DND-41 (cell line): ENCODE data around the gene OPRD1.

Source experiments
- ATAC-seq: fragments of 200-7000 bp; cut with Tn5 transposase; 3 replicates; pipeline ENCODE4 v1.9.1; 2021; ENCODE audit warnings: low read depth; ENCODE audit not compliant: insufficient read depth
- DNase-seq: peaks from one replicate; pipeline ENCODE4 v3.0.0-alpha.2; 2020
- H2AFZ ChIP-seq: 2 replicates; pipeline ENCODE4 v1.6.0; 2012; ENCODE audit warnings: low read depth, low read length
- H3K27ac ChIP-seq: 2 replicates; pipeline ENCODE4 v1.5.1; 2012; ENCODE audit warnings: low read length, inconsistent platforms
- H3K27me3 ChIP-seq: fragments of 200-600 bp; sonication (generic); 2 replicates; pipeline ENCODE4 v1.6.0; 2012; ENCODE audit warnings: low read length, mild to moderate bottlenecking, inconsistent platforms; ENCODE audit not compliant: insufficient read depth, poor library complexity
- H3K36me3 ChIP-seq: 2 replicates; pipeline ENCODE4 v1.5.1; 2012; ENCODE audit warnings: low read length, inconsistent platforms; ENCODE audit not compliant: insufficient read depth
- H3K4me1 ChIP-seq: 2 replicates; pipeline ENCODE4 v1.5.1; 2012; ENCODE audit warnings: mild to moderate bottlenecking, low read length; ENCODE audit not compliant: insufficient read depth
- H3K4me2 ChIP-seq: 2 replicates; pipeline ENCODE4 v1.6.0; 2012; ENCODE audit warnings: mild to moderate bottlenecking, moderate library complexity, low read length, inconsistent platforms; ENCODE audit not compliant: insufficient read depth
- H3K4me3 ChIP-seq, 2 experiments: fragments of 200-600 bp in 1 of 2; shearing (Covaris generic) in 1 of 2; 2 replicates each; pipeline ENCODE4 v1.5.1; 2012 to 2016; ENCODE audit warnings: inconsistent platforms in 2 of 2, low read length in 2 of 2, mild to moderate bottlenecking in 2 of 2, low read depth in 1 of 2, moderate library complexity in 1 of 2
- H3K79me2 ChIP-seq: 2 replicates; pipeline ENCODE4 v1.6.0; 2012; ENCODE audit warnings: low read length, inconsistent platforms; ENCODE audit not compliant: insufficient read depth
- H3K9ac ChIP-seq: 2 replicates; pipeline ENCODE4 v1.6.0; 2012; ENCODE audit warnings: low read depth, mild to moderate bottlenecking, inconsistent platforms, low read length, moderate library complexity
- H3K9me3 ChIP-seq: 2 replicates; pipeline ENCODE4 v1.5.1; 2012; ENCODE audit warnings: low read length, moderate library complexity, mild to moderate bottlenecking, inconsistent platforms; ENCODE audit not compliant: insufficient read depth, severe bottlenecking
- H4K20me1 ChIP-seq: 2 replicates; pipeline ENCODE4 v1.6.0; 2012; ENCODE audit warnings: low read length; ENCODE audit not compliant: insufficient read depth
- EZH2 ChIP-seq: IDR thresholded peaks from 3 replicates; pipeline ENCODE4 v1.6.1; 2012; ENCODE audit warnings: borderline replicate concordance, low read depth, mild to moderate bottlenecking, moderate library complexity, low read length, inconsistent platforms; ENCODE audit not compliant: severe bottlenecking
- TF ChIP-seq, protein P1 (sequence below): IDR thresholded peaks from 2 replicates; pipeline ENCODE4 v1.5.1; 2012; ENCODE audit warnings: borderline replicate concordance, low read length, moderate library complexity, mild to moderate bottlenecking; ENCODE audit not compliant: poor library complexity, severe bottlenecking; ENCODE audit errors: extremely low read depth

OPRD1 gene

DNA sequence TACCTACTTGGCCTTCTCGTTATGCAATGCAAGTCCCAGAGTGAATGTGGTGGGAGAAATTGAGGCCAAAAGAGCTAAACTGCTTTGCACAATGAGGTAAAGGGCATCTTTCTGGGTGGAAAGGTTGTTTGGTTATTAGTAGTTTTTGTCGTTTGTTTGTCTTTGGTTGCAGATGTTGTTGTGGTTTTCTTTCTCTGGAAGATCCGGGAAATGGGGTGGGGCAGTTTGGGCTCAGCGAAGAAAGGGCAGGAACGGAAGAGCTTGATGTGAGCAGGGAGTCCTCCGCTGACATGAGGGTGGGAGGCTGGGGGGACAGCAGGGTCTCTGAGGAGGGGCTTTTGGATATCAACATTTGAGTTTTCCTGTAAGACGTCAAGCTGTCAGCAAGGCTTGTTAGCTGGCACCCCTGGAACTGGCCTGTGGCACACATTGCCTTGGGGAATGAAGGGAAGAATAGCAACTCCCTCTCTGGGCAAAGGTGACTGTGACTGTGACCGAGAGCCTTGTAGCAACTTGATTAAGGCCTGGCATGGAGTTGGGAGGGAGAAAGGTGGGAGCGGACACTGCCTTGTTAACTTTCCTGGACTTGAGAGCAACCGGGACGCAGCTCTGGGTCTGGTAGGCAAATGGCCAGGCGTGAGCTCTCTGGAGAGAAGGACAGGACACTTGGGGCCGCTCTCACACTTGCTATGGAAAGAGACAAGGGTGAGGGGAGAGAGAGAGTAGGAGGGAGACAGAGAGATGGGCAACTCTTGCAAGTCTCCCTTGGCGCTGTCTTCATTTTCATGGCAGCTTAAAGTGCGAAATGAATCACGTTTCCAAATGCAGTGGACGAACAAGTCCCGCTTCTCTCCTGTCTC lies 15.4 kb upstream of the OPRD1 start:
- peaks cover 3% of the 10 kb centered on the region for H3K27me3 ChIP-seq
- no peak overlapping the region for H2AFZ ChIP-seq
- H4K20me1 ChIP-seq: no peaks in the 10 kb centered on the region
- no peak for TF ChIP-seq EZH2
- TF ChIP-seq, protein P1, sequence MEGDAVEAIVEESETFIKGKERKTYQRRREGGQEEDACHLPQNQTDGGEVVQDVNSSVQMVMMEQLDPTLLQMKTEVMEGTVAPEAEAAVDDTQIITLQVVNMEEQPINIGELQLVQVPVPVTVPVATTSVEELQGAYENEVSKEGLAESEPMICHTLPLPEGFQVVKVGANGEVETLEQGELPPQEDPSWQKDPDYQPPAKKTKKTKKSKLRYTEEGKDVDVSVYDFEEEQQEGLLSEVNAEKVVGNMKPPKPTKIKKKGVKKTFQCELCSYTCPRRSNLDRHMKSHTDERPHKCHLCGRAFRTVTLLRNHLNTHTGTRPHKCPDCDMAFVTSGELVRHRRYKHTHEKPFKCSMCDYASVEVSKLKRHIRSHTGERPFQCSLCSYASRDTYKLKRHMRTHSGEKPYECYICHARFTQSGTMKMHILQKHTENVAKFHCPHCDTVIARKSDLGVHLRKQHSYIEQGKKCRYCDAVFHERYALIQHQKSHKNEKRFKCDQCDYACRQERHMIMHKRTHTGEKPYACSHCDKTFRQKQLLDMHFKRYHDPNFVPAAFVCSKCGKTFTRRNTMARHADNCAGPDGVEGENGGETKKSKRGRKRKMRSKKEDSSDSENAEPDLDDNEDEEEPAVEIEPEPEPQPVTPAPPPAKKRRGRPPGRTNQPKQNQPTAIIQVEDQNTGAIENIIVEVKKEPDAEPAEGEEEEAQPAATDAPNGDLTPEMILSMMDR: no peak
- no peaks in the 10 kb centered on the region for H3K4me1 ChIP-seq
- H3K9me3 ChIP-seq: no peaks in the 10 kb centered on the region
- no peak overlapping the region for H3K9ac ChIP-seq
- no peaks in the 10 kb centered on the region for H3K36me3 ChIP-seq
- H3K4me3 ChIP-seq: no peak overlapping the region
- H3K79me2 ChIP-seq: no peaks in the 10 kb centered on the region
- H3K27ac ChIP-seq: no peak overlapping the region
- no peak for ATAC-seq
- DNase-seq: no peak
- no peak overlapping the region for H3K4me2 ChIP-seq

DNA sequence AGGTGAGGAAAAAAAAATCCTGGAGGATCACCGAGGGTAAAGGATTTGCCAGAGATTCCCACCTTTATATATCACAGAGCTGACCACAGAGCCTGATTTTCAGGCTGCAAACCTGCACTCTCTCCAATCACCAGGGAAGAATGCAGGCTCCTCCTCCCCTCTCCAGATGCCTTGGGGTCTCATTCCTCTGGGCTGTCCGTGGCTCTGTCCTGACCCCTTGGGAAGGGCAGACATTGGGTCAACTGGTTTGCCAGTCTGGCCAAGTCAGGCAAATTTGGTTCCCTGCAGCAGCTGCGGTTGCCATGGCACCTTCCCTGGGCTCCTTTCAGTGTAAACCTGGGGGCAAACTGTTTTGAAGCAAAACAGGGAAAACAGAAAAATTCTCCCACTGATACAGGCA lies 11.6 kb upstream of the OPRD1 start:
- no peak overlapping the region for H3K9ac ChIP-seq

DNA sequence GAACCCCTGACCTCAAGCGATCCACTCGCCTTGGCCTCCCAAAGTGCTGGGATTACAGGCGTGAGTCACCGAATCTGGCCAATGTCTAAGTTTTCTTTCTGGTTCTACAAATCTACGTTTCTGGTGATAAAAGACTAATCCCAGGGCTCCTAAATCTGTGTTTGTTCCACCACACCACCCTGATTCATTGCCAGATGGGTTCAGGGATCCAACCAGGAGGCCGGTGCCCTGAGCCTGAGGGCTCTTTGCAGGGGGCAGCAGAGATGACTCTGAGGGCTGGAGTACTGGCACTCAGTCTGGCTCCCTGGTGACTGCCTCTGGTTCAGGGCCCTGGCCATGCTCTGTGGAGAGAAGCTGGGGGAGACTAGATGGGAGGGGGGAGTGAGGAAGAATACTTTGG lies 10.5 kb upstream of the OPRD1 start:
- no peak overlapping the region for H3K27ac ChIP-seq
- ATAC-seq: no peak
- H3K4me1 ChIP-seq: no peaks in the 10 kb centered on the region
- no peaks in the 10 kb centered on the region for H4K20me1 ChIP-seq
- no peak overlapping the region for H3K4me2 ChIP-seq
- H3K4me3 ChIP-seq: no peak overlapping the region
- no peak for DNase-seq
- H3K9ac ChIP-seq: no peak overlapping the region
- H3K36me3 ChIP-seq: no peaks in the 10 kb centered on the region
- peaks cover 3% of the 10 kb centered on the region for H3K27me3 ChIP-seq
- no peaks in the 10 kb centered on the region for H3K79me2 ChIP-seq
- TF ChIP-seq EZH2: no peak
- TF ChIP-seq, protein P1: no peak
- no peak overlapping the region for H2AFZ ChIP-seq
- H3K9me3 ChIP-seq: no peaks in the 10 kb centered on the region

More for the DNA sequence above, 11.6 kb upstream of the OPRD1 start:
- Histone ChIP-seq H3K9me3 (no peaks in the 10 kb centered on the region), H2AFZ (no peak overlapping the region), H3K4me1 (no peaks in the 10 kb centered on the region), H3K36me3 (no peaks in the 10 kb centered on the region), H3K79me2 (no peaks in the 10 kb centered on the region), H3K27me3 (peaks cover 3% of the 10 kb centered on the region), H4K20me1 (no peaks in the 10 kb centered on the region), H3K4me2 (no peak overlapping the region), H3K27ac (no peak overlapping the region), H3K4me3 (no peak overlapping the region)
- TF ChIP-seq, protein P1: no peak
- TF ChIP-seq EZH2: no peak
- DNase-seq (no peak), ATAC-seq (no peak)
